Esophagus squamous epithelium (tissue), 4 donors: ENCODE results near the gene TEX29.

Source experiments
- POLR2A ChIP-seq, 4 donors: fragments of 450-650 bp; IDR thresholded peaks; one replicate each; pipeline ENCODE4 v1.6.1; 2017; ENCODE audit warnings: antibody characterized with exemption in 4 of 4, mild to moderate bottlenecking in 4 of 4, moderate library complexity in 3 of 4
- TF ChIP-seq, protein P1 (sequence below), 6 experiments: fragments of 450-650 bp in 4 of 6; fragments of 200-600 bp in 2 of 6; sonication (generic) in 2 of 6; IDR thresholded peaks; one replicate each; pipeline ENCODE4 v1.5.1; 2016 to 2019; ENCODE audit warnings: antibody characterized with exemption in 6 of 6, mild to moderate bottlenecking in 4 of 6, moderate library complexity in 4 of 6

DNA sequence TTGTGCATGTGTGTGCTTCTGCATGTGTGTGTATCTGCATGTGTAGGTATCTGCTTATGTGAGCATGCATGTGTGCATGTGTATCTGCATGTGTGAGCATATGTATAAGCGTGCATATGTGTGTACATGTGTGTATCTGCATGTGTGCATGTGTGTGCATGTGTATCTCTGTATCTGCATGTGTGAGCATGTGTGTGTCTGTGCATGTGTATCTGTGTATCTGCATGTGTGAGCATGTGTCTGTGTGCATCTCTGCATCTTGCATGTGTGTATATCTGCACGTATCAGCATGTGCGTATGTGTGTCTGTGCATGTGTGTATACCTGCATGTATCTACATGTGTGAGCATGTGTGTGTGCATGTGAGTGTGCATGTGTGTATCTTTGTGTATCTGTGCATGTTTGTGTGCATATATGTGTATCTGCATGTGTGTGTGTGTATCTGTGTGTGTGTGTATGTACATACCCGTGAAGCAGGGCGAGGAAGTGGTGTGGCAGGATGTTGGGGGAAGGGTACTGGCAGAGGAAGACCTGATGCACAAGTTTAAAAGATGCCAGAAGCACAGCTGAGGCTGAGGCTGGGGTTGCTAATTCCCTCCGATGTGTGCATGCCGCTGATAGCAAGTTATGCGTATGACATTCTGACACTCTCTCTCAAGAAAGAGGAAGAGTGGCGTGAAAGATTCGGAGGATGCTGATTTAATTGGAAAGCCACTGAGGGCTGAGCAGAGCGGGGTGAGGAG is 64.2 kb downstream of the TEX29 start:
- TF ChIP-seq POLR2A (IDR thresholded peaks at IDR 0.05) = no peak
- TF ChIP-seq, protein P1, sequence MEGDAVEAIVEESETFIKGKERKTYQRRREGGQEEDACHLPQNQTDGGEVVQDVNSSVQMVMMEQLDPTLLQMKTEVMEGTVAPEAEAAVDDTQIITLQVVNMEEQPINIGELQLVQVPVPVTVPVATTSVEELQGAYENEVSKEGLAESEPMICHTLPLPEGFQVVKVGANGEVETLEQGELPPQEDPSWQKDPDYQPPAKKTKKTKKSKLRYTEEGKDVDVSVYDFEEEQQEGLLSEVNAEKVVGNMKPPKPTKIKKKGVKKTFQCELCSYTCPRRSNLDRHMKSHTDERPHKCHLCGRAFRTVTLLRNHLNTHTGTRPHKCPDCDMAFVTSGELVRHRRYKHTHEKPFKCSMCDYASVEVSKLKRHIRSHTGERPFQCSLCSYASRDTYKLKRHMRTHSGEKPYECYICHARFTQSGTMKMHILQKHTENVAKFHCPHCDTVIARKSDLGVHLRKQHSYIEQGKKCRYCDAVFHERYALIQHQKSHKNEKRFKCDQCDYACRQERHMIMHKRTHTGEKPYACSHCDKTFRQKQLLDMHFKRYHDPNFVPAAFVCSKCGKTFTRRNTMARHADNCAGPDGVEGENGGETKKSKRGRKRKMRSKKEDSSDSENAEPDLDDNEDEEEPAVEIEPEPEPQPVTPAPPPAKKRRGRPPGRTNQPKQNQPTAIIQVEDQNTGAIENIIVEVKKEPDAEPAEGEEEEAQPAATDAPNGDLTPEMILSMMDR (IDR thresholded peaks at IDR 0.05) = no peak
